ENCODE results near the gene NMRK2.
"Not testable (repeated sequence)": the region's sequence is repeated elsewhere in the genome, so short reads cannot be mapped to it uniquely, and the experiment has no call there.

NMRK2 gene

GRCh38 chr19:3966051-3967017 lies 33.5 kb downstream of the NMRK2 start:
- DNase-seq, result no peak

- not testable (repeated sequence) for DNase-seq
These were observed 35.1 kb downstream of the NMRK2 start for GRCh38 chr19:3967983-3968382.

GRCh38 chr19:3968556-3969434 lies 35.9 kb downstream of the NMRK2 start:
- DNase-seq, result no peak

- no peak for DNase-seq
These were observed 36.8 kb downstream of the NMRK2 start for GRCh38 chr19:3969435-3970312.

GRCh38 chr19:3970313-3970807 lies 37.5 kb downstream of the NMRK2 start:
- no peak for DNase-seq

GRCh38 chr19:3970808-3971598 lies 38.1 kb downstream of the NMRK2 start, which contains the start of gene DAPK3:
Gene DAPK3 (minus strand): TSS chr19:3971099. CDS start chr19:3969735, 1,364 bp downstream.
- peak; percentile 96 to 97 for DNase-seq

GRCh38 chr19:3975144-3975543 lies 42.3 kb downstream of the NMRK2 start:
- DNase-seq, result no peak

- no peak for DNase-seq
These were observed 42.8 kb downstream of the NMRK2 start for GRCh38 chr19:3975637-3976087.

- no peak for DNase-seq
These were observed 43.8 kb downstream of the NMRK2 start for GRCh38 chr19:3976495-3977241.

- no peak for DNase-seq
These were observed 44.6 kb downstream of the NMRK2 start for GRCh38 chr19:3977242-3978143.

GRCh38 chr19:3978145-3978544 lies 45.3 kb downstream of the NMRK2 start:
- DNase-seq, result no peak

GRCh38 chr19:3979289-3979673 lies 46.4 kb downstream of the NMRK2 start:
- DNase-seq, result no peak

GRCh38 chr19:3979674-3980352 lies 46.9 kb downstream of the NMRK2 start:
- DNase-seq, result no peak

- no peak for DNase-seq
These were observed 47.7 kb downstream of the NMRK2 start for GRCh38 chr19:3980353-3981251.

GRCh38 chr19:3981373-3981735 lies 48.5 kb downstream of the NMRK2 start:
- no peak for DNase-seq

- no peak for DNase-seq
These were observed 49.1 kb downstream of the NMRK2 start for GRCh38 chr19:3981736-3982681.

Measured in inflammatory macrophage treated with lipopolysaccharide for 1 hour (primary cell).